ENCODE results near the gene LPIN3. TPM values are rescaled to one million over a fixed set of nuclear protein-coding genes. Genes with fewer than 3 reads are reported as not detected.

Gene LPIN3
- total and polyA plus RNA-seq, 12 donors, result 1.8 to 49.7 (median 9.7) TPM

DNA sequence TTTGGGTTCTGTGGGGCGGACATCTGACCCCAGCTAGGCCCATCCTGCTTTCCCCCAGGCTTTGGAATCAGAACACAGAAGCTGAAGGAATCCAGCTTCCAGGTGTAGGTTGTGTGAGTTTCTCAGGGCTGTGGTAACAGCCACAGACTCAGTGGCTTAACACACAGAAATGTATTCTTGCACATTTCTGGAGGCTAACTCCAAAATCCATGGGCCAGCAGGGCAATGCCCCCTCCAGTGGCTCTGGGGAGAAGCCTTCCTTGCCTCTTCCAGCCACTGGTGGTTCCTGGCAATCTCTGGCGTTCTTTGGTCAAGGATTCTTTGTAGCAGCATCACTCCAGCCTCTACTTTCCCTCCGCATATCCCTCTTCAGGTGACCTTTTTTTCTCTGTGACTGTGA lies 27.3 kb downstream of the LPIN3 start:
- no peaks in the 10 kb centered on the region for H3K36me3 ChIP-seq (replicated peaks in 1 of 2)
- H3K27ac ChIP-seq, result no peak overlapping the region
- H3K27me3 ChIP-seq, result peaks cover 10% of the 10 kb centered on the region
- TF ChIP-seq CTCF (IDR thresholded peaks at IDR 0.05) (no peak), POLR2A (IDR thresholded peaks at IDR 0.05) (no peak)
- no peak overlapping the region for H3K4me3 ChIP-seq
- no peak for DNase-seq
- WGBS, 4 donors, result 79 to 89% (median 87%) methylated on average over 2 to 3 of the region's 3 CpGs
- no peaks in the 10 kb centered on the region for H3K4me1 ChIP-seq (replicated peaks in 1 of 2)
- H3K9me3 ChIP-seq (replicated peaks in 1 of 3), result no peaks in the 10 kb centered on the region
- intact Hi-C loops (cut with DNase I), result no loop called here

DNA sequence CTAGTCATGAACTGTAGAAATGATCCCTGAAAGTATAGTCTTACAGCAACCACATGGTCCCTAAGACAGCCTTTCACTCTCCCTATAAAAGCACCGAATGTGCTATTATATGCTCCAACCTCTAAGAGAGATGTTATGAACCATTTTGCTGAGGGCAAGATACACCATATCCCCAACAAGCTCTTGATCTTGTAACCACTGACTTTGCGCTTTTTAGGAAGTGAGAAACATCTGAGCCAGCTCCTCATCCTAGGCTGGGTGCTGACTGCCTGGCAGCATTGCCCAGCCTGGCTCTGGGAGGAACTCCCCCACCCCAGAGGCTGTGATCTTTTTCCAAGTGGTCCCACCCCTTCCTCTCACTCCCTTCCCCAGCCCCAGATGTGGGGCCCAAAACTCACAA lies 29.1 kb downstream of the LPIN3 start:
- intact Hi-C loops (cut with DNase I), result no loop called here
- Histone ChIP-seq H3K4me3 (no peak overlapping the region), H3K4me1 (replicated peaks in 1 of 2) (no peaks in the 10 kb centered on the region), H3K27ac (no peak overlapping the region), H3K9me3 (replicated peaks in 1 of 3) (no peaks in the 10 kb centered on the region), H3K36me3 (replicated peaks in 1 of 2) (no peaks in the 10 kb centered on the region), H3K27me3 (peaks cover 10% of the 10 kb centered on the region)
- WGBS, 4 donors, result 76 to 90% (median 78%) methylated on average over 2 of the region's 2 CpGs
- TF ChIP-seq POLR2A (IDR thresholded peaks at IDR 0.05), result no peak
- no peak for TF ChIP-seq CTCF (IDR thresholded peaks at IDR 0.05)
- no peak for DNase-seq

DNA sequence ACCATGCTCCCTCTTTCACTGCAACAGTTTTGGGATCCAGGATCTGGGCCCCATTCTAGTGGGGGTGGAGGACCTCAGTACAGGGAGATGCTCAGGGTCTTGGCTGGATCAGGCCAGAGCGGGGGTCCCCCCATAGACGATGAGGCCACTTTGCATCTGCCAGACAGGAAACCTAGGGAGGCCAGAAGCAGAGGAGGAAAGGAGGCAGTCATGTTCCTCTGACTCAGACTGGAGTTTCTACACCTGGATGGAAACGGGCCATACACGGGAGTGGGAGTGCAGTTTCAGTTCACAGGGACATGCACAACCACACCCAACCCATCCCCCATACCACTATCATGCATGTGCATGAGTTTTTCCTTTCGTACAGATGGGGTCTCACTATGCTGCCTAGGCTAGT lies 29.6 kb downstream of the LPIN3 start:
- no peaks in the 10 kb centered on the region for H3K4me1 ChIP-seq (replicated peaks in 1 of 2)
- no peak overlapping the region for H3K27ac ChIP-seq
- H3K36me3 ChIP-seq (replicated peaks in 1 of 2), result no peaks in the 10 kb centered on the region
- peaks cover 10% of the 10 kb centered on the region for H3K27me3 ChIP-seq
- H3K4me3 ChIP-seq, result no peak overlapping the region
- intact Hi-C loops (cut with DNase I), result no loop called here
- TF ChIP-seq CTCF (IDR thresholded peaks at IDR 0.05), result no peak
- TF ChIP-seq POLR2A (IDR thresholded peaks at IDR 0.05), result no peak
- WGBS, 4 donors, result 85 to 89% (median 86%) methylated on average over 5 of the region's 5 CpGs
- H3K9me3 ChIP-seq (replicated peaks in 1 of 3), result no peaks in the 10 kb centered on the region
- no peak for DNase-seq

DNA sequence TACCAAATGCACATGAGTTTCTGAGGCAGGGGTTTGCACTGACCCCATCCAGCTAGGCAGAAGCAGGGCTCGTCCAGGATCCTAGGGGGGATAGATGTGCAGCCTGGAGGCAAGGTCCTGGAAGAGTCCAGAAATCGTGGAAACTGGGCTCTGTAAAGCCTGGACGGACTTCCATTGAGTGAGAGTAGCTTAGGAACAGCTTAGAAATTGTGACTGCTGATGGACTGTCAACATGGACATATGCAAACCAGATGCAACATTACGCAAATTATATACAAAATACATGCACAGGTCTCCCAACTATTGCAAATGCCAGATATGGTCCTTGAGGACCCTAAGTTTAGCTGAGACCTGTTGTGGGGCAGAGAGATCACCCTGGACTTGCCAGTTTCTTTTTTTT lies 30.8 kb downstream of the LPIN3 start:
- Histone ChIP-seq H3K27me3 (no peaks in the 10 kb centered on the region), H3K27ac (no peak overlapping the region), H3K36me3 (replicated peaks in 1 of 2) (no peaks in the 10 kb centered on the region), H3K9me3 (replicated peaks in 1 of 3) (no peaks in the 10 kb centered on the region), H3K4me1 (replicated peaks in 1 of 2) (no peaks in the 10 kb centered on the region), H3K4me3 (no peak overlapping the region)
- intact Hi-C loops (cut with DNase I), result no loop called here
- no peak for TF ChIP-seq POLR2A (IDR thresholded peaks at IDR 0.05)
- TF ChIP-seq CTCF (IDR thresholded peaks at IDR 0.05), result no peak
- WGBS, 4 donors, result 74 to 90% (median 85%) methylated on average over 4 of the region's 4 CpGs
- no peak for DNase-seq
